Stimulated activated CD4-positive, alpha-beta T cell treated with anti-CD3 and anti-CD28 coated beads, Interleukin-12 subunit alpha, Interleukin-12 subunit beta, amount 100 ng/mL, for 48 hours (primary cell): Measurements from ENCODE around the gene PALS2.

Source experiments
- DNase-seq, 3 donors: peaks; one replicate each; pipeline ENCODE4 v3.0.0-alpha.2; 2020; ENCODE audit warnings: low read depth in 2 of 3, low spot score in 1 of 3

Gene PALS2

GRCh38 chr7:24582166-24582565 lies 8.9 kb downstream of the PALS2 start:
- DNase-seq = no peak

GRCh38 chr7:24587853-24588252 lies 14.6 kb downstream of the PALS2 start:
- peak in 1 of 3 donors; percentile 20 for DNase-seq

DNA sequence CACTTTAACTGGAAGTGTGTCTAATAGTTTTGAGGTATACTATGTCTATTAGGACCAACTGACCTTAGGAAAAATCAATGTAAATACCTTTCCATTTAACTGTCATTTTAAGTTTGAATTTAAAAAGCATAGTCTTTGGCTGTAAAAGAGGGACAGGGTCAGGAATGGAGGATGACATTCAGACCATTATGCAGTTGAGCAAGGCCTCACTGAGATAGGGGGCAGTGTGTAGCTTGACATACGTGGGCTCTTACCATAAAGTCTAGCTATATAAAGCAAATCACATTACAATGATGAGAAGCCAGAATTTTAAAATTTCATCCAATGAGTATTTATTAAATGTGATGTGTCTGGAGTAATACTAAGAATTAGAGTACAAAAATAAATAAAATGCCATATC lies 17.9 kb downstream of the PALS2 start:
- no peak for DNase-seq

DNA sequence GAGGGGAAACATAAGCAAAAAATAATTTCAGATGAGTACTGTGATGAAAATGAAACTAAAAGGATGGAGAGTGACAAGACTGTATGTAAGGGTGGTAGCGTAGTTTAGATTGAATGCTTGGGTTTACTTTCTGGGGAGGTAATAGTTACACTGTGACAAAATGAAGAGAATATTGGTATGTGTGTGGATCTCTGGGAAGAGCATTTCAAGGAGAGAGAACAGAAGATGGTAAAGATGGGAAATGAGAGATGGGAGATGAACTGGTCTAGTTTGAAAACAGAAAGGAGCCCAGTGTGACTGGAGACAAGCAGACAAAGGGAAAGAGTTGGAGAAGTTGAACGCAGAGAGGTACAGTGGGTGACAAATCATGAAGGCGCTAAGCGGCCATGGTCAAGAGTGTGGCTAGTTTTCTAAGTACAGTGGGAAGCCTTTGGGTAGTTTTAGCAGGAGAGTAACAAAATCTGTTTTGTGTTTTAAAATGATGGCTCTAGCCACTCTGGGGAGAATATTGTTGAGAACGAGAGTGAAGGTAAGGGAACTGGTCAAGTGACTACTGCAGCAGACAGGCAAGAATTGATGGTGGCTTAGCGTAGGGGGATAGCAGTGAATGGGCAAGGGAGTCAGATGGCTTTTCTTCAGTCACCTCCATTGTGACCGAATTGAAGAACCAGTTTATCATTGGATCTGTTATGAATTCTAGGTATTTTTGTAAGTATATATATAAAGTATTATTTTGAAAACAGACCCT lies 22.6 kb downstream of the PALS2 start:
- DNase-seq = no peak

- DNase-seq = no peak
Measured at GRCh38 chr7:24597014-24597413, 23.8 kb downstream of the PALS2 start.

DNA sequence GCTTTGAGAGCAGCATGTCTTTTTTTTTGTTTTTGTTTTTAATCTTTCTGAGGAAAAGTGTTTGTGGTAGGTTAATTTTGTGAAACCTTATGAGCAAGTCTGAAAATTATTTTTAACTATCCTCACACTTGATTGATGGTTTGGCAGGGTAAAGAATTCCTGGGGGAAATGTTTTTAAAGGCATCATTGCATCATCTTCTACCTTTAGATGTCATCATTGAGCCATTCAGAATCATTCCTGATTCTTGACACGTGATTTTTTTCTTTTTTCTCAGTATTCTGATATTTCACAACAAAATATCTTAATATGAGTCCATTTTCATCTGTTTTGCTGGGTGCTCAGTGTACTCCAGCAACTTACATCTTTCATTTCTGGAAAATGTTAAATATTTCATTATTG lies 28.3 kb downstream of the PALS2 start:
- no peak for DNase-seq

- DNase-seq = no peak
Measured at GRCh38 chr7:24602860-24603456, 29.7 kb downstream of the PALS2 start.

DNA sequence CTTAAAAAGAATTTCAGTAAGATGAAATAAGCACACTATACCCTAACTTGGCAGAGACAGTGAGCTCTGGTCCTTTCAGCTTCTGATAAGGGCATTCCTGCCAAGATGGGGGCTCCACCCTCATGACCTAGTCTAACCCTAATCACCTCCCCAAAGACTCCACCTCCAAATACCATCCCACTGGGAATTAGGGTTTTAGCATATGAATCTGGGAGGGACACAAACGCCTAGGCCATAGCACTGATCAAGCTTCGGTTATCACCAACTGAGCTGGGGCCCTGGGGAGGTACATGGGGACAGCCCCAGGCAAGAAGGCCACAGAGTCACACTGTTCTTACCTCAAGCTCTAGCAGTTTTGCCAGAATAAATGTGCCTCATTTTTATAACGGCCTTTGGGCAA lies 31.4 kb downstream of the PALS2 start:
- DNase-seq = no peak

- no peak for DNase-seq
Measured at GRCh38 chr7:24608504-24608903, 35.3 kb downstream of the PALS2 start.

- DNase-seq = no peak
Measured at GRCh38 chr7:24609059-24609458, 35.8 kb downstream of the PALS2 start.

DNA sequence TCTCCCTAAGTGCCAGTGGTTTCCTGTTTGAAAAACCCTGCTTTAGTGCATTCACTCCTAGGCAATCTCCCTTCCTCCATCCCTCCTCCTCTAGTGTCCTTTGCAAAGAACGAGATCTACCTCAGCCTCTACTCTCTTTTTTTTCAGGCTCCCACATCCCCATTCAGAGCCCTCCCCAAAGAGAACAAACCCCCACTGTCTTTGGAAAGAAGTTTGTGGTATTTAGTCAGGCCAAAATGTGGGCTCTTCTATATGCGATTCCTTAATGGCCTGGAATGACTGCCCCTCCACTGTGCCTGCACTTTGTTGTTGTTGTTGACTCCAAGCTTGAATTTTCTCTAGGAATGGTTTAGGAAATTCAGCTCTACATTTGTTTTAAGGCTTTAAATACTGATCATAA lies 36.3 kb downstream of the PALS2 start:
- no peak for DNase-seq

DNA sequence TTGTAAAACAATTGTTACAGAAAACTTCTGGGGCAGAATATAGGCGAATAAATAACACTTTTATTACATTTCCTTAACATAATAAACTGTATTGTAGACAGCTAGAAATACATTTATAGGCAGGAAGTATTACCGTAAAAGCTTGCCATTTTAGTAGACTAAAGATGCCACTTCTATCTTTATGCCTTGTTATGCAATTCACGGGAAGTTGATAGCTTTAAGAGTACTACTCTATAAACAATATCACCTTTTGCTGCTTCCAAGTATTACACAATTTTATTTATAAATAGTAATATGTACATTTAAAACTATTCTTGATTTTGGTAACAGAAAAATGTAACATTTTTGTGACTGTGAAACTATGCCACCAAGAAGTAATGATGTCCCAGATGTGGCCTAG lies 37.9 kb downstream of the PALS2 start:
- DNase-seq = no peak

DNA sequence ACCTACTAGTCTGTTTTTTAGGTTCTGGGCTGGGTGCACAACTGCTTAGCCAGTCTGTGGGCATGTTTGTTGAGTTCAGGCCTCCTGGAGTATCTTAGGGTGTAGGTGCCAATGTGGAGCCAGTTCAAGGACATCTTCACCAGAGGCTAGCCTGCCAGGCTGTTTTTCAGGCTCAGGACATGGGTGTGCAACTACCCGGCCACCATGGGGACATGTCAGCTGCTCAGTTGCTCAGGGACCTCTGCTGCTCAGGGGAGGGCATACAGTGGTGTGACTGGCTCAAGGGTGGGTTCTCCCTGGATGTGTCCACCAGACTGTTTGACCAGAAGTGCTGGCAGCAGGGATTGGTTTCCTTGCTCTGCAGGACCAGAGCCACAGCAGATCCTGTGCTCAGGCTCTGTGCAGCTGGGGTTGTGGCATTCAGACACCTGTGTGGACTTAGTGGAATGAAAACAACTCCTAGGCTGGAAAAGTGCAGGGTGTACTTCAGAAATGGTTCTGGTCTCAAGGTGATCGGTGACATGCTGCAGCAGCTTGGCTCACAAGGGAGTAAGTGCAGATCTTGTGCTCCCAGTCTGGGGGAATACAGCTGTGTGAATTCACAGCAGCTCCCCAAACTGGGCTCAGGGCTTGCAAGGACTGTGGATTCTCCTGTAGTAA lies 44.8 kb downstream of the PALS2 start:
- no peak for DNase-seq

DNA sequence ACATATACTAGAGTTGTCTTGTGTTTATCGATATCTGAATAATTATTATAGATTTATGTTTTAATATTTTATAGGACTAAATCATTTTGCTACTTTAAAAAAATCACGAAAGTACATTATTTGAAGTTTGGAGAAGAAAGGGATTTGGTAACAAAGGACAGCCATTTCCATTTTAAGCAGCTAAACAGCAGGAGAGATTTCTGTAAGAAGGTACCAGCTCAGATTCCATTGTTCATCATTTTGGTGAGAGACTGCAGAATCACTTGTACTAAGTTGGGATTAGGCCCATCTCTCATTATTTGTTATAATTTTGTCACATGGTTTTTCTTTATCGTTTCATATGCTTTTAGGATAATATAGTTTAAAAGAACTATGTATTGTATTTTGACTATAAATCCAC lies 46.7 kb downstream of the PALS2 start:
- DNase-seq = no peak

DNA sequence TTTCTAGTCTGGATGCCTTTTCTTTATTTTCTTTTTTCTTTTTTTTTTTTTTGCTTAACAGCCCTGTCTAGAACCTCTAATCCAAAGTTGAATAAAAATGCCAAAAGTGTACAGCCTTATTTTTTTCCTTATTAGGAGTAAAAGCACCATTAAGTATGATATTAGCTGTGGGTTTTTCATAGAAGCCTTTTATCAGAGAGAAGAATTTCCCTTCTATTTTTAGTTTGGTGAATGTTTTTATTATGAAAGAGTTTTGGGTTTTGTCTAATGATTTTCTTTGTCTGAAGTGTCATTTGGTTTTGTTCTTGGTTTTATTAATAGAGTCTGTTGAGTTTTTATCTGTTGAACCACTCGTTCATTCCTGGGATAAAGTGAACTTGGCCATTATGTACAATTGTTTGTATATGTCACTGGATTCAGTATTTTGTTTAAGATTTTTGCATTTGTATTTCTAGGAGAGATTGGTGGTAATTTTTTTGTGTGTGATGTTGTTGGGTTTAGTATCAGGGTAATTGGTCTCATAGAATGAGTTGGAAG lies 49.5 kb downstream of the PALS2 start:
- no peak for DNase-seq
